ENCODE results near the gene MACROD2.

DNA sequence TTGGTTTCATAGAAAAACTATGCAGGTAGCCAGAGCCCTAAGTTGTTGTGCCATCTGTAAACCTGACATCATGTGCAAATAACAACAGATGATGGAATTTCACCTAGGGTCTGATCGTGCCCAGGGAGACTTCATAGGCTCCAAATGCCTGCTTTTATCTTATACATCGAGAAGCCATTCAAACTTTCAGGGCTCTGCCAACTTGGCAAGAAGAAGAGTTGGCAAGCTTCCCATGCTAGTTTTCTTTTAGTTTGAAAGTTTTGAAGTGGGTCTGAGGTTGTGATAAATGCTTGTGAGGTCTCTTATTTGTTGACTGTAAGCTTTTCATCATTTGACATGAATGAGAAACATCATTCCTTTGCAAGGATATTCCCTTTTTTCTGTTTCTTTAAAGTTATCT lies 517.5 kb downstream of the MACROD2 start:
- TF ChIP-seq, protein P1, sequence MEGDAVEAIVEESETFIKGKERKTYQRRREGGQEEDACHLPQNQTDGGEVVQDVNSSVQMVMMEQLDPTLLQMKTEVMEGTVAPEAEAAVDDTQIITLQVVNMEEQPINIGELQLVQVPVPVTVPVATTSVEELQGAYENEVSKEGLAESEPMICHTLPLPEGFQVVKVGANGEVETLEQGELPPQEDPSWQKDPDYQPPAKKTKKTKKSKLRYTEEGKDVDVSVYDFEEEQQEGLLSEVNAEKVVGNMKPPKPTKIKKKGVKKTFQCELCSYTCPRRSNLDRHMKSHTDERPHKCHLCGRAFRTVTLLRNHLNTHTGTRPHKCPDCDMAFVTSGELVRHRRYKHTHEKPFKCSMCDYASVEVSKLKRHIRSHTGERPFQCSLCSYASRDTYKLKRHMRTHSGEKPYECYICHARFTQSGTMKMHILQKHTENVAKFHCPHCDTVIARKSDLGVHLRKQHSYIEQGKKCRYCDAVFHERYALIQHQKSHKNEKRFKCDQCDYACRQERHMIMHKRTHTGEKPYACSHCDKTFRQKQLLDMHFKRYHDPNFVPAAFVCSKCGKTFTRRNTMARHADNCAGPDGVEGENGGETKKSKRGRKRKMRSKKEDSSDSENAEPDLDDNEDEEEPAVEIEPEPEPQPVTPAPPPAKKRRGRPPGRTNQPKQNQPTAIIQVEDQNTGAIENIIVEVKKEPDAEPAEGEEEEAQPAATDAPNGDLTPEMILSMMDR (IDR thresholded peaks at IDR 0.05) = no peak
- TF ChIP-seq ZFX (IDR thresholded peaks at IDR 0.05; ENCODE audit: borderline replicate concordance) = no peak
